ENCODE measurements around the gene MVB12A.

The MVB12A gene

DNA sequence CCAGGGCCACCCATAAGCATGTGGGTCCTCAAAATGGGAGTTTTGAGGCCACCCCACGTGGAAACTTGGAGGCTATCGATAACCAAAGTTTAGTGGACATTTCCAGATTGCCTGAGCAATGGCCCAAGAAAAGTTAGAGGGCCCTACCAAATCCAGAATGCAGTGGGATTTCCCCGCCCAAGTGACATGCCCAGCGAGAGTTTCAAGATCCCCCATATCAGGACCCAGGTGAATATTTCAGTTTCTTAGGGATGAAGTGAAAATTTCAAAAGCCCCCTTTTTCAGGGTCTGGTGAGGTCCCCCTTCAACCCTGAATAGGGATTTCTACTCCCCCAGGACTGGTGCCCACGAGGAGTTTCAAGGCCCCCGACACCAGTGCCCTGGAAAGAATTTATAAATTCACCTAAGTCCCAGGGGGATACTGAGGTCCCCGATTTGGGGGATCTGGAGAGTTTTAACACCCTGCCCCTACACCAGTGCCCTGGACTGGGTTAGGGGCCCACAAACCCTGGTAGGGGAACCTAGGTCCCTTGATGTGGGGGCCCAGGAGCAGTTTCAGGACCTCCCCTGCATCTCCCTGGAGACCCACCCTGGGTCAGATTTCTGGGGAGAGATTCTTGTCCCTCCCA is 15.1 kb upstream of the MVB12A start:
- DNase-seq (ENCODE audit: low spot score): no peak

- DNase-seq (ENCODE audit: low spot score): peak; percentile 86
These were observed 14.4 kb upstream of the MVB12A start, which contains the start of gene BST2 for GRCh38 chr19:17405250-17406045. BST2 (minus strand) TSS chr19:17405630; CDS start chr19:17405575, 55 bp downstream.

- DNase-seq (ENCODE audit: low spot score): peak; percentile 79
These were observed 13.6 kb upstream of the MVB12A start for GRCh38 chr19:17406046-17406886.

DNA sequence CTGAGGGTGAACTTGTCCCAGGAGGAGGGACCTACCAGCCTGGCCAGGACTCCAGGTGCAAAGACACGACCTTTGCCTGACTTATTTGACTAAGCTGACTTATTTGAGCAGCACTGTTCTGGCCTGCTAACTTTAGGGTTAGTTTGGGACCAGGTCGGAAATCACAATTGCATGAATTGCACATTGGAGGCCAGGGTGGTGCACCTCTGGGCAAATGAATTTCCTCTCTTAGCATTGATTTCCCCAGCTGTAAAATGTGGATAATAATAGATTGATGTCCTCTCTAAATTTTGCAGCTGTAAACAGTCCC is 13.0 kb upstream of the MVB12A start:
- DNase-seq (ENCODE audit: low spot score): no peak

- no peak for DNase-seq (ENCODE audit: low spot score)
These were observed 9.9 kb upstream of the MVB12A start for GRCh38 chr19:17409990-17410389.

DNA sequence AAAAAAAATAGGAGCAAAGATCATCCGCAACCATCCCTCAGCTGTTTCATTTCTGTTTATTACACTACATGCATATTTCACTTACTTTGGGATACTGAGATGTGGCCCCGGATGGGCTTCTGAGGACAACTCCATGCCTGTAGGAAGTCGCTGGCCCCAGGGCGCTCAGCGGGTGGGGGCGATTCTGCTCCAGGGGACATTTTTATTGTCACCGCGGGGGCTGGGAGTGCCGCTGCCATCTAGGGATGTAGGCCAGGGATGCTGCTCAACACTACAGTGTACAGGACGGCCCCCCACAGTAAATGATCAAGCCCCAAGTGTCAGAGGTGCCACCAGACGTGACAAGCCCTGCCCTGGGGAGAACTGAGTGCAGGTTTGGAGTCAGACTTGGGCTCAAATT is 8.0 kb upstream of the MVB12A start:
- DNase-seq (ENCODE audit: low spot score): no peak

- no peak for DNase-seq (ENCODE audit: low spot score)
These were observed 5.8 kb upstream of the MVB12A start for GRCh38 chr19:17414097-17414496.

DNA sequence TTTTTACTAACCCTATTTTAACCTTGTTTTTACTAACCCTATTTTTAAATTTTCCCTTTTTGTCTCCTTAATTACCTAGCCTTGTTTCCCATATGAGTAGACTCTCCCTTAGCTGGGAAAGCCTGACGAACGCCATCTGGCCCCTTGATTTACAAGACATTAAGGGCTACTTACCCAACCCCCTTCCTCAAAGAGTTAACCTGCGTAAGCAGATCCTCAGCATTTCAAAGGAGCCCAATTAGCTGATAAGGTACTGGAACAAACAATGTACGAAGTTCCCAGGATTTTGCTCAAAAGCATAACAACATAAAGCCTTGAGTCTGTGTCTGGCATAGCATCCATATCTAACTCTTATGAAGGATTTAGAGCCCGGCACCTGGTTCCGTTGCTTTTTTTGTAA is 4.7 kb upstream of the MVB12A start:
- DNase-seq (ENCODE audit: low spot score): no peak

GRCh38 chr19:17418710-17419109 is 1.1 kb upstream of the MVB12A start:
- DNase-seq (ENCODE audit: low spot score): no peak

DNA sequence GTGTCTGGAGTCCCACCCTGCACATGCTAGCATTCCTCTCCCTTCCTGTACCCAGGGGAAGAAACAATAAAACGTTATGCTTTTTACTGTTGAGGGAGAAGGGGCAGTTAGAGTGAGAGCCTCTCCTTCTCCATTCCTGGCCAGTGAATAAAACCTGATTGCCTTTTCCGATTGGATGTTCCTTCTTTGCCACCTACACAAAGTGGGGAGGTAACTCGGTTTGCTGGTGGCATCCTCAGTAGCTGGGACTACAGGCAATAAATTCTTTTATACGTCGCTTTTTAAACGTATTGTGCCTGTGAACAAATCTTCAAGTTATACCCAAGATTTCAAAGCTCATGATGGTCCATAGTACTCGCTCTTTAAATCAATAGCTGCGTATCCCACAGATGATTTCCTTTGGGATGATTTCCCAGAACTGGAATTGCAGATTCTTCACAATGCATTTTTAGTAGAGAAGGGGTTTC is 660 bp upstream of the MVB12A start:
- DNase-seq (ENCODE audit: low spot score): no peak

- peak; percentile 37 for DNase-seq (ENCODE audit: low spot score)
These were observed 653 bp downstream of the MVB12A start for GRCh38 chr19:17420475-17420924.

DNA sequence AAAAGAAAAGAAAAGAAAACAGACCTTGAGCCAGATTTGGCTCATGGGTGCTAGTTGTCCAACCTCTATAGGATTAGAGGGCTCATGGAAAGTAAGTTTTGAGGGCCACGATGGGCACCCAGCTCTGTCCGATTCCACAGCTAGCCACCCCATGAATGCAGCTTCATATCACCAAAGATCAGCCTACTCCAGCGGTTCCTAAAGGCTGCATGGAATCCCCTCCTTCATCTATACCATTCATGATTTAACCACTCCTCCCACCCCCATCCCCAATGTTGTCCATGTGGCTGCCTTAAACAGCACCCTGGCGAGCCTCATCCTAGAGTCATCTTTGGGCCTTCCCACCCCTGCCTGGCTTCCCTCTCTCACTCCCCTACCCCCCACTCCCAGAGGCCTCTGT is 2.1 kb downstream of the MVB12A start:
- no peak for DNase-seq (ENCODE audit: low spot score)

DNA sequence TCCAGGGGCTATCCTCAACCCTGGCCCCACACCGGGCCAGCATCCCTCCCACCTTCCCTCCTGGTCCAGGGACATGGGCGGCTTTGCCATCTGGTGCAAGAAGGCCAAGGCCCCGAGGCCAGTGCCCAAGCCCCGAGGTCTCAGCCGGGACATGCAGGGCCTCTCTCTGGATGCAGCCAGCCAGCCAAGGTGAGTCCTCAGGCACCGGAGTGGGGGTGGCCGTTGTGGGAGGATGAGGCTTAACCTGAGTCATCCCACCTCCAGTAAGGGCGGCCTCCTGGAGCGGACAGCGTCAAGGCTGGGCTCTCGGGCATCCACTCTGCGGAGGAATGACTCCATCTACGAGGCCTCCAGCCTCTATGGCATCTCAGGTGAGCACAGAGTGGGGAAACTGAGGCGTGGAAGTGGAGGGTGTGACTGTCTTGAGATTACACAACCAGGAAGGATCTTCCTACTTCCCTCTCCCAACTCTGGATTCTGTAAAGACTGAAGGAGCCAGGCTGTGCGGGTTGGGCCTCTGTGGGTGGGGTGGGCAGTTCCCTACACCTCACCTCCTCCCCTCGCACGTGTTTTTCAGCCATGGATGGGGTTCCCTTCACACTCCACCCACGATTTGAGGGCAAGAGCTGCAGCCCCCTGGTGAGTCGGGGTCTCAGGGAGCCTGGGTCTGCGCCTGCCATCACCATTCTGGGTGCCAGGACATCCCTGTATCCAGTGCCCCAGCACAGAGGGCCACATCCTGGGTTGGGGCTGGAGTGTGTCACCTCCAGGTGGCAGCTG is 3.8 kb downstream of the MVB12A start:
- DNase-seq (ENCODE audit: low spot score): no peak

- DNase-seq (ENCODE audit: low spot score): peak; percentile 56
These were observed 5.0 kb downstream of the MVB12A start for GRCh38 chr19:17424743-17425365.

- no peak for DNase-seq (ENCODE audit: low spot score)
These were observed 9.8 kb downstream of the MVB12A start for GRCh38 chr19:17429641-17430113.

DNA sequence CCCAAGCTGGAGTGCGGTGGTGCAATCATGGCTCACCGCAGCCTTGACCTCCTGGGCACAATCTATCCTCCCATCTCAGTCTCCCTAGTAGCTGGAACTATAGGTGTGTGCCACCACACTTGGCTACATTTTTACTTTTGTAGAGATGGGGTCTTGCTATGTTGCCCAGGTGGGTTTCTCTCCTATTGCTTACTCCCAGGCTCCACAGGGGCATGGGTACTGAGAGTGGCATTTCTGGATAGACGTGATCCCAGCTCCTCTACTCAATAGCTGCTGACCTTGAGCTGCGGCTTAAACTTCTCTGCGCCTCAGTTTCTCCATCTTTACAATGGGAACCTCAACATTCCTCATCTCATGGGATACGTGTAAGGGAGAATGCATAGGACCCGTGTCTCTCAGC is 11.6 kb downstream of the MVB12A start:
- DNase-seq (ENCODE audit: low spot score): no peak

GRCh38 chr19:17435218-17435617 is 15.4 kb downstream of the MVB12A start:
- no peak for DNase-seq (ENCODE audit: low spot score)

- no peak for DNase-seq (ENCODE audit: low spot score)
These were observed 16.4 kb downstream of the MVB12A start for GRCh38 chr19:17436094-17436873.

- DNase-seq (ENCODE audit: low spot score): no peak
These were observed 17.0 kb downstream of the MVB12A start for GRCh38 chr19:17436874-17437267.

DNA sequence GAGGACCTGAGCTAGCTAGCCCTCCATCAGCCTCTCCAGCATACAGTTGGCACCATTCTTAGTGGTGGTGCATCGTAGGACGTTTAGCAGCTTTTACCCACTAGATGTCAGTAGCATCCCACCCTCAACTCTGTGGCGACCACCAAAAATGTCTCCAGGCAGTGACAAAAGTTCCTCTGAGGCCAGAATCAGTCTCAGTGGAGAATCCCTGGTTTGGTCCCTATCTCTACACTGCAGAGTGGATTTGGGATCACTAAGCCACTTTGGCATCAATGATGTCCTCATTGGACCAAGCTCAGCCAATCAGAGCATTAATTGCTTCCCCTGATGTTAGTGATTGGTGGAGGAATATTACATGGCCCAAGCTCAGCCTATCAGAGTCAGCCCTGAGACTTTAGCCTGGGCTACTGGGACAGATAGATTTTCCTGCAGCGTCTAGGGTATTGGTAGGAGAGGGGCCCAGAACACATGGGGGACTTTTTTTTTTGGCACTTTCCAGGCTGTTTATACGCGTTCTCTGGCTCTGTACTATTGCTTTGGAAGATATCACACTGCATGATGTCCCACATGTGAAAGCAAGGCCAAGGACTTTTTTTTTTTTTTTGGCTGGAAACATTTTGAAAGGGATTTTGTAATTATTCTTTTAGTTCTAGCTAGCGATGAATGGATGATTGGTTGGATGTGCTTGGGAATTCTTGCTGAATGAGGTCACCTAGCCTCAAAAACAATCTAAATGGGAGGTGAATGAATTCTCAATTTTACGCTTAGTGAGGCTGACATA is 21.6 kb downstream of the MVB12A start:
- no peak for DNase-seq (ENCODE audit: low spot score)

Data from hepatic stellate cell (primary cell).